ENCODE data around the gene FGB.

FGB gene

GRCh38 chr4:154597798-154598774 is 35.3 kb downstream of the FGB start:
- no peak for DNase-seq

DNA sequence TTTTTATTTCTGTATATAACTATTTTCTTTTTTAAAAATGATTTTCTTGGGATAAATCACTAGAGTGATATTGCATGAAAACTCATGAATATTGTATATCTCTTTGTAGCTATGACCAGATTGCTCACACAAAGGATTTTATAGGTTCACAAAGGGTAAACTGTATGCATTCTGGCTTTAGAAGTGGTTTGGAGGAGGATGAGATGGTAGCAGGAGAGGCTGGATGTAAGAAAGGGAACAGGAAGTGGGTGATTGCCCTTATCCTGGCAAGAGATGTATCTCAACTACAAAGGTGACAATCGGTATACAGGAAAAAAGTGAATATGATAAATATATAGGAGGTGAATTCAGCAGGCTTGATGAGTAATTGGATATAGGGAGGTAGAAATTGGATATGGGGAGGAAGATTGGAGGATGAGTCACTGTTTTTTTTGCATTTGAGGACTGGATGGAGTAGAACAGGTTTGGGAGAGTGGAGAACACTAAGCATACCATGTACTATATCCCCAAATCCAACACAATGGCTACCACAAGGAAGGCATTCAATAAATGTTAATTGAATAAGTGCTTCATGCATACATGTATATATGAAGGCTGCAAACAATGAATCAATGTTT is 39.7 kb downstream of the FGB start:
- no peak for DNase-seq

DNA sequence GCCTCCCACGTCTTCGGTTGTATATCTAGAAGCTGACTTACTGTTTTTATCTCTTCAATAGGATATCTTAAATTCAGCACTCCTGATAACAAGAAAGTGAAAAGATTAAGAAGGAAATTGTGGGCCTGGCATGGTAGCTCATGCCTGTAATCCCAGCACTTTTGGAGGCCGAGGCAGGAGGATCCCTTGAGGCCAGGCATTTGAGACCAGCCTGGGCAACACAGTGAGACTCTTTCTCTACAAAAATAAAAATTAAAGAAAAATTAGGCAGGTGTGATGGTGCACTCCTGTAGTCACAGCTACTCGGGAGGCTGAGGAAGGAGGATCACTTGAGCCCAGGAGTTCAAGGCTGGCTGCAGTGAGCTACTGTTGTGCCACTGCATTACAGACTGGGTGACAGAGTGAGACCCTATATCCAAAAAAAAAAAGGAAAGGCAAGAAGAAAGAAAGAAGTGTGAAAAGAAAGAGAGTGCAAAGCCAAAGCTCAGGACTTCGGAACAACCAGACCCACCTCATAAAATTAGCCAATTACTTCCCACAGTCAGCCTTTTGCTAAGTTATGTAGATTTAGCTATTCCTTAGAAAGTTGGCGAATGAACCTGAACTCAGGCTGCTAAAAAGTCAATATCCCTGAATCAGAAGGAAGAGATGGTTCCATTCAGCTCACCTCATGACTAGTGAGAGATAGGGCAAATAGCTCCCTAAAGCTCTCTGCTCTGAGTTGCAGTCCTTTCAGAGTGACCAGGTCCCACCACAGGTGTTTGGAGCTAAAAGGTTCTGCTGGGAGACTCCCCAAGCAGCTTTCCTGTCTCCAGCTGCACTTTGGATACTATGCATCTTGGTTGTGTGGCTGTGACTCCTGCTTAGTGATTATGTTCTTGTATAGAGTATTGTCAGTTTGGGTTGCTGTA is 40.5 kb downstream of the FGB start:
- DNase-seq = no peak

- DNase-seq = no peak
Measured at GRCh38 chr4:154604696-154605200, 41.9 kb downstream of the FGB start.

GRCh38 chr4:154606728-154607723 is 44.2 kb downstream of the FGB start:
- DNase-seq = no peak

GRCh38 chr4:154608361-154609252 is 45.8 kb downstream of the FGB start:
- no peak for DNase-seq

DNA sequence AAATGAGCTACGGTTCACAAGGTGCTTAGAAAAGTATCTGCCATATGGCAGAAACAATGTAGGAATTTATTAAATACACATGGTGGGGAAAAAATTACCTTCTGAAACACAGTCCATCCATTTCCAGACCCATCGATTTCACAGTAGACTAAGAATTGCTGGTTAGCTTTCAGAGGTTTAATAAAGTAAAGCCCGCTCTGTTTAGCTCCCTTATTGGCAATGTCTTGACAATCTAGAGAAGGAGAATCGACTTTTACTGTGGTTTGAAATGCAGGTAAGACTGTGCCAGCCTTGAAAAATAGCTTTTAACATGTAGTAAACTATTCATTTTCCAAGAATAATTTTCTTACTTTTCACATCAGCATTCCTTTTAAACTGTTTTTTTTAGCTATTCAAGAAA is 46.7 kb downstream of the FGB start:
- no peak for DNase-seq

GRCh38 chr4:154610582-154610981 is 47.8 kb downstream of the FGB start:
- DNase-seq = no peak

DNA sequence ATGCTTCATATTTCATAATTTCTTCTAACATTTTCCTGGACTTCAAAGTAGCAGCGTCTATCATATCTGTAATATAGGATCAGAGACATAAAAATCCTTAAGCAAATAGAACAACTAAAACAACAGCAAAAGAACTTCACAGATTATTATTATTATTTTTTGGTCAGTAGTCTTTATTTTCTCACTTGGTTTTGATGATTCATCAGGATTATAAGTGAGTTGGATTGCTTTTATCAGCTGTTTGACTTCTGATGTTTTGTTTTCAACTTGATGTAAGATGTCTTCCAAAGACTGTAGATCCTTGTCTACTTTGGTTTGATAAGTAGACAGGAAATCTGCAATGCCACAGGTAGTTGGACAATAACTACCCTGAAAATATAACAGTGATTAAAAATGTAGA is 49.0 kb downstream of the FGB start:
- DNase-seq = no peak

DNA sequence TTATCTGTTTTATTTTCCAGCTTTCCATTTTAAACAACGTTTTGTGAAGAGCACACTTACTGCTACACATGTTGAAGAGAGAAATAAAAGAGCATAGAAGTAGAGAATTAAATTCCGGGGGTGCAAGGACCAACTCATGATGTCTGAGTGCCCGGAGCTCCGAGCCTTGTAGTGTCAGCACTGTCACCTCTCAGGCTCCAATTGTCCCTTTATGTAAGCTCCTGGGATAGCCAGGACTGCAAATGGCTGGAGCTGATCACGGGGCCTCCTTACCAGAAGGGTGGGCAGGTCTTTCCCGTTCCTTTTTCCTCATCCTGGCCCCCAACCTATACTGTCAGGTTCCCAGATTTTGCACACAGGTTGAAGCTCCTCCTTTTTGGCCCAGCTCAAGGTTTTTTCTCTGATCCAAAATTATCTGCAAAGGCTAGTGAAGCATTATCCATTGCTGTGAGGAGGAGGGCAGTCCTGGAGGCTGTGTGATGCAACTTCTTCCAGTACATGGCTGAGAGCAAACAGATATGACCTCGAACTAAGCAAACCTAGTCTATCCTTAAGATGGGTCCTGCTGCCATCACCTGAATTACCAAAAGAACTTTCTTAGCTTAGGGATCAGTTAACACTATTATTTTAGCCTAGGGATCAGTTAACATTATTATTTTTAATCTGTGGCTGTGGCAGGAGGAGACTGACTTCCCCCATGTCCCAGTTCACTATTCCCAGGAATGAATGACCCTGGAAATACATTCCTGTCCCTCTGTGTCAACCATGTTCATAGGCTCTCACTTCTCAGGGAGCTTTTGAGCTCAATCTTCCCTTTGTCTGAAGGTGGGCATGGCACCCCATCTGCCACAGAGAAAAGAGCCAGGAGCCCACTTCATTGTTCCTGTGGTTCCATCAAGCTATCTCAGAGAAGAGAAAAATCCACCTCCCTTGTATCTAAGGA is 49.9 kb downstream of the FGB start, which contains the start of gene FGG:
Gene FGG, minus strand, starts transcription at position 185 of the 943 bp plus-strand sequence. Its CDS starts 47 bp downstream, at position 138.
- DNase-seq = no peak

DNA sequence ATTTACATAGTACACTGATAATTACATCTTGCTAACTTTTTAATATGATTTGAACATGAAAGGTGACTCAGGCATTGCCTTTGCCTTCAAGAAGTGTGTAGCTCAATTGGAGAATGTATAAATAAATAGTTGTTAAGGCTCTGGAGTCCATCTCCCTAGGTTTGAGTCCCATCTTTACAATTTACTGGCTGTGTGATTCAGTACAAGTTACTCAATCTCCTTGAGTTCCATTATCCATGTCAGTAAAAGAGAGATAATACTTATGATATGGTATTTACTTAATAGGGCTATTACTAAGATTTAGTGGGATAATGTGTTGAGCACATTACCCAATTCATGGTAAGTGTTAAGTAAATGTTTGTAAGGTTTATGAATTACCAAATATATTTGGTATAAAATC is 51.5 kb downstream of the FGB start:
- no peak for DNase-seq

DNA sequence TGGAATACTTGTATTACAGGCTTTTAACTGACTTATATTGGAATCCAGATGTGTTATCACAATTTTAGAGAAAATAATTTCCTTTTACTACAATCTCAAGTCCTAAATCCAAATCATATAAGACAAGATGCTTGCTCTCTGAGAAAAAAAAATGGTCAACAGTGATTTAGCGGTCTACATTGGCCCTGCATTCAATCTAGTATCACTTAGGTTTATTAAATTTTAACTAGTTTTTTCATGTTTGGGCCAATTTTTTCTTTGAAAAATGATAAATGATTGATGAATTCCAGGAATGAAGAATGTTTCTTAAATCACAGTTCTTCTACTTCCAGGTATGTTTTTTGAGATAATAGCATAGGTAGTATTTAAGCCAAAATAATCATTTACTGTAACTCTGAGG is 52.4 kb downstream of the FGB start:
- no peak for DNase-seq

- no peak for DNase-seq
Measured at GRCh38 chr4:154616287-154616686, 53.5 kb downstream of the FGB start.

- DNase-seq = no peak
Measured at GRCh38 chr4:154616731-154617130, 53.9 kb downstream of the FGB start.

- DNase-seq = no peak
Measured at GRCh38 chr4:154617820-154618317, 55.1 kb downstream of the FGB start.

- DNase-seq = peak; percentile 41
Measured at GRCh38 chr4:154618708-154619315, 56.0 kb downstream of the FGB start.

GRCh38 chr4:154620111-154620510 is 57.3 kb downstream of the FGB start:
- DNase-seq = no peak

Data from NCI-H69 (cell line).